NB4 (cell line): Measurements from ENCODE around the gene WIPF1.
A peak's percentile ranks its signal among the peaks of the same experiment; 100 is the strongest.
"Not testable (repeated sequence)": the region's sequence is repeated elsewhere in the genome, so short reads cannot be mapped to it uniquely, and the experiment has no call there.

ENCODE experiments used
- DNase-seq: peaks from one replicate; pipeline ENCODE4 v3.0.0; 2010; ENCODE audit warnings: low read depth
- H3K4me3 ChIP-seq: one replicate; pipeline ENCODE4 v1.5.1; 2011; ENCODE audit warnings: mild to moderate bottlenecking, low read depth, low read length, moderate library complexity
- MYC ChIP-seq: IDR thresholded peaks from 2 replicates; pipeline ENCODE4 v1.6.1; 2011; ENCODE audit warnings: low read depth, low read length
- POLR2A ChIP-seq: IDR thresholded peaks from 2 replicates; pipeline ENCODE4 v1.6.1; 2011; ENCODE audit warnings: mild to moderate bottlenecking; ENCODE audit not compliant: insufficient read length; ENCODE audit errors: extremely low read depth
- TF ChIP-seq, protein P1 (sequence below): IDR thresholded peaks from one replicate; pipeline ENCODE4 v1.5.1; 2012; ENCODE audit warnings: low read depth, low read length
- TF ChIP-seq, protein P2 (sequence below): IDR thresholded peaks from 2 replicates; pipeline ENCODE4 v1.6.1; 2011; ENCODE audit warnings: low read depth, low read length

WIPF1 gene

DNA sequence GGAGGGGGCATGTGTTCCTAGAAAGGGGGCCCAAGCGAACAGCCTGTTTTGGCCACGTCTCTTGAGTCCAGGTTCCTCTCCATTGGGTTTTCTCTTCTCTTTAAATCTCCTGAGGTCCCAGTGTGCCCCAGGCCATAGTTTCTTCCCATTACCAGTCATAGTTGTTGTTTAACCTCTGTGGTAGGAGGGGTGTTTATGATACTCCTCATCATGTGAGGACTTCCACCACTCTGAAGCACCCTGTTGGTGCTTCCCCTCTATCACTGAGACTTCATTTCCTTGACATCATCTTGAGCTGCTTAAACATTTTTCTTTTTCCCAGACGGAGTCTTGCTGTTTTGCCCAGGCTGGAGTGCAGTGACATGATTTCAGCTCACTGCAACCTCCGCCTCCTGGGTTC lies 45.9 kb downstream of the WIPF1 start:
- no peak overlapping the region for H3K4me3 ChIP-seq
- TF ChIP-seq POLR2A = no peak
- TF ChIP-seq, protein P1, sequence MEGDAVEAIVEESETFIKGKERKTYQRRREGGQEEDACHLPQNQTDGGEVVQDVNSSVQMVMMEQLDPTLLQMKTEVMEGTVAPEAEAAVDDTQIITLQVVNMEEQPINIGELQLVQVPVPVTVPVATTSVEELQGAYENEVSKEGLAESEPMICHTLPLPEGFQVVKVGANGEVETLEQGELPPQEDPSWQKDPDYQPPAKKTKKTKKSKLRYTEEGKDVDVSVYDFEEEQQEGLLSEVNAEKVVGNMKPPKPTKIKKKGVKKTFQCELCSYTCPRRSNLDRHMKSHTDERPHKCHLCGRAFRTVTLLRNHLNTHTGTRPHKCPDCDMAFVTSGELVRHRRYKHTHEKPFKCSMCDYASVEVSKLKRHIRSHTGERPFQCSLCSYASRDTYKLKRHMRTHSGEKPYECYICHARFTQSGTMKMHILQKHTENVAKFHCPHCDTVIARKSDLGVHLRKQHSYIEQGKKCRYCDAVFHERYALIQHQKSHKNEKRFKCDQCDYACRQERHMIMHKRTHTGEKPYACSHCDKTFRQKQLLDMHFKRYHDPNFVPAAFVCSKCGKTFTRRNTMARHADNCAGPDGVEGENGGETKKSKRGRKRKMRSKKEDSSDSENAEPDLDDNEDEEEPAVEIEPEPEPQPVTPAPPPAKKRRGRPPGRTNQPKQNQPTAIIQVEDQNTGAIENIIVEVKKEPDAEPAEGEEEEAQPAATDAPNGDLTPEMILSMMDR = no peak
- no peak for TF ChIP-seq MYC
- DNase-seq = no peak

DNA sequence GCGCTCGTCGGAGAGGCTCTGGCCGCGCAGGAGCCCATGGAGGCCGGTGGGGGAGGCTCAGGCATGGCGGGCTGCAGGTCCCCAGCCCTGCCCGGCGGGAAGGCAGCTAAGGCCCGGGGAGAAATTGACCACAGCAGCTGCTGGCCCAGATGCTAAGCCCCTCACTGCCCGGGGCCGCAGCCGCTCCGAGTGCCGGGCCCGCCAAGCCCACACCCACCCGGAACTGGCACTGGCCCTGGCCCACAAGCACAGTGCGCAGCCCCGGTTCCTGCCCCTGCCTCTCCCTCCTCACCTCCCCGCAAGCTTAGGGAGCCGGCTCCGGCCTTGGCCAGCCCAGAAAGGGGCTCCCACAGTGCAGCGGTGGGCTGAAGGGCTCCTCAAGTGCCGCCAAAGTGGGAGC lies 49.0 kb downstream of the WIPF1 start:
- not testable (repeated sequence) for H3K4me3 ChIP-seq, DNase-seq

DNA sequence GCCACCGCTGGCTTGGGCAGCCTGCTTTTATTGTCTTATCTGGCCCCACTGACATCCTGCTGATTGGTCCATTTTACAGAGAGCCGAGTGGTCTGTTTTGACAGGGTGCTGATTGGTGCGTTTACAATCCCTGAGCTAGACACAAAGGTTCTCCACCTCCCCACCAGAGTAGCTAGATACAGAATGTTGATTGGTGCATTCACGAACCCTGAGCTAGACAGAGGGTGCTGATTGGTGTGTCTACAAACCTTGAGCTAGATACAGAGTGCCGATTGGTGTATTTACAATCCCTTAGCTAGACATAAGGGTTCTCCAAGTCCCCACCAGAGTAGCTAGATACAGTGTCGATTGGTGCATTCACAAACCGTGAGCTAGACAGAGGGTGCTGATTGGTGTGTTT lies 49.6 kb downstream of the WIPF1 start:
- DNase-seq, H3K4me3 ChIP-seq: not testable (repeated sequence)

DNA sequence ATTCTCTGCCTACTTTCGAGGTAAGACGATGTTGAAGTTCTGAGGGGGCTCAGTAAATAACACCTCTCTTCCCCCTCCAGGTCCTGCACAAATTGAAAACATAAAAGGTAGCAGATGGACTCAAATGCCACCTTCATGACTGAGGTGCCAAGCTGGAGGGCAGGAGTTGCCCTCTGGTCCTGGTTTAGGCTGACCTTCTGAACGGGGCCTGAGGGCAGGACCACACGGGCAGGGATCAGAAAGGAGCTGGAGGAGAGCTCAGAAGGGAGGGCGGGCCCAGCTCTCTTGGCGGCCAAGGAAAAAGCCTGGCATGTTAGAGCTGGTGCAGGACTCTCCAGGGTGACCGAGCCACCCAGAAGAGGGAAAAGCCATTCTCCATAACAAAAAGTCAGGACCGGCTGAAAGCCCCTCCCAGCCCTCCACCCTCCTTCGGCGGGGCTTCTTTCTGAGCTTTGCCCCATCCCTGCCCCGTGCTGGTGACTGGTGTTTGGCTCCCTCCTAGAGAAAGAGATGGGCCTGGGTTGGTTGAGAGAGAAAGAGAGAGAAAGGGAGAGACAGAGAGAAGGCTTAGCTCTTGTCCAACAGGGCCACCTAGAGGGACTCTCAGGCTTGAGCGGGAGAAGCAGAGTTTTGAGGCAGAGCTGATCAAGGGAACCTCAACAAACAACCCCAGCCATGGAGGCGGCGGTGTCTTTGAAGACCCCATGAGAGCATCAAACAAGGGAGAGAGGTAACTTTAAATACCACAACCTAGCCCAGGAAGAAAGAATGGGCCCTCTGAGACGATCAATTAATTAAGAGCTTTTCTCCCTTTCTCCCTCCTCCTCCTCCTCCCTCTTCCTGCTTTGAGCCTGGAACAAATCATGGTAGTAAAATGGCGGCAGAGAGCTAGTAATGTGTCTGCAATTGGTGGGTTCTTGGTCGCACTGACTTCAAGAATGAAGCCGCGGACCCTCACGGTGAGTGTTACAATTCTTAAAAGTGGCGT lies 50.8 kb downstream of the WIPF1 start:
- H3K4me3 ChIP-seq = no peak overlapping the region
- peak; percentile 62 for DNase-seq
- no peak for TF ChIP-seq MYC
- TF ChIP-seq, protein P1 = peak; percentile 71
- TF ChIP-seq, protein P2, sequence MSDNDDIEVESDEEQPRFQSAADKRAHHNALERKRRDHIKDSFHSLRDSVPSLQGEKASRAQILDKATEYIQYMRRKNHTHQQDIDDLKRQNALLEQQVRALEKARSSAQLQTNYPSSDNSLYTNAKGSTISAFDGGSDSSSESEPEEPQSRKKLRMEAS = no peak
- TF ChIP-seq POLR2A = no peak

DNA sequence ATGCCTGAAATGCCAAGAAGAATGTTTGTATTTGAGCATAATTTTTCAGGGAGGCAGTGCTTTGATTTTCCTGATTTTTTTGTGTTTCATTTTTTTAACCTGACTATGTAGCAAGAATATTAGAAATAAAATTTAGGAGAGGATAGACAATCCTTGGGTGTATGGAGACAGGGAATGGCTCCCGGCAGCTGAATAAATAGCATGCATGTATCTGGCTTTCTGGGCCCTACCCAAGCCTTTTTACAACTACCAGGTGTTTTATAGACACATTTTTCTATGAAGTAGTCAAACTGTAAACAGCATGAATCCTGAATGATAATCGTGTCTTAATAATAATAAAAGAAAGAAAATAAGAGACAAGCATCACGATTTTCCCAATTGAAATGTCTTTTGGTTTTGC lies 52.4 kb downstream of the WIPF1 start:
- DNase-seq = no peak
- TF ChIP-seq, protein P2 = no peak
- no peak for TF ChIP-seq POLR2A
- H3K4me3 ChIP-seq = no peak overlapping the region

DNA sequence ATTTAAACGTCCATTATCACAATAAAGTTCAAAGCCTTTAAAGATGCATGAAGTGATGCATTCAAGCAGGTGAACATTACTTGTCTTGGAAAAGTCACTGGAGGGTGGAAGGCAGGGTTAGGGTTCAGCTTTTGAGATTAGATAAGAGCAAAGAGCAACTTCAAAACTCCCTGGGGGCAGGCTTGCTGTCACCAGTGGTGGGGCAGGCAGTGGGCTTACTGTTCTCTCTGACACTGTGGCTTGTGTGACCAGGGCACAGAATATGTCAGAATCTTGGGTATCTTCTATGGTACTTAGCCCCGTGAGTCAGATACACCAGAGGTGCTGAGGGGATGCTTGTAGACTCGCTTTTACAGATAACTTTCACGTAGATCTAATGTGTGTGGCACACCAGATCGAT lies 52.8 kb downstream of the WIPF1 start:
- no peak overlapping the region for H3K4me3 ChIP-seq

DNA sequence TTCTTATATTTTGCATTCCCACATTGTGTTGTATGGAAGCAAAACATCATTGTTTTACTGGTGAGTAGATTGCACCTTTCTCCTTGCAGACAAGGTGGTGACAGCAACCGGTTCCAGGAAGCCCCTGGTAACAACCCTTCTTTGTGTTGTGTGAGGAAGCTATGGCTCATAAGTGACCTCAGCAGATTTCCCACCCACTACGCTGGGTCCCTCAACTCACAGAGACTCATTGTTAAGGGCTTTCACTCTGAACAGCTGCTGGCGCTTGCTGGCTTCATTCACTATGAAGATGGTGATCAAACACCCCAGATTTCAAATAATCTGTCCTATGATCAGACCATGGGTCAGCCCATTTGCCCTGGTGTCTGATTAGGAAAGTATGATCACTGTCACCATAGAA lies 53.4 kb downstream of the WIPF1 start:
- no peak for DNase-seq

More for the DNA sequence above, 52.8 kb downstream of the WIPF1 start:
- TF ChIP-seq POLR2A = no peak
- TF ChIP-seq, protein P1 = no peak
- DNase-seq = no peak

More for the DNA sequence above, 53.4 kb downstream of the WIPF1 start:
- H3K4me3 ChIP-seq = no peak overlapping the region
- TF ChIP-seq, protein P1 = no peak
- TF ChIP-seq POLR2A (no peak), MYC (no peak)
- TF ChIP-seq, protein P2 = no peak
